Measurements from ENCODE around the gene APOD.

GRCh38 chr3:195579281-195579680 lies 4.5 kb downstream of the APOD start:
- TF ChIP-seq POLR2A (IDR thresholded peaks at IDR 0.05; ENCODE audit: low read length) (no peak), GATA1 (IDR thresholded peaks at IDR 0.05; ENCODE audit: low read depth, low read length) (no peak)
